Gastrocnemius medialis (tissue), 4 donors: Measurements from ENCODE around the gene REX1BD.

Experiments used
- POLR2A ChIP-seq, 2 donors: fragments of 450-650 bp; IDR thresholded peaks; one replicate each; pipeline ENCODE4 v1.6.1; 2017; ENCODE audit warnings: antibody characterized with exemption in 2 of 2, mild to moderate bottlenecking in 2 of 2, moderate library complexity in 2 of 2
- TF ChIP-seq, protein P1 (sequence below), 5 experiments: fragments of 450-650 bp in 3 of 5; fragments of 200-600 bp in 2 of 5; sonication (generic) in 2 of 5; IDR thresholded peaks in 4 of 5; conservative IDR thresholded peaks in 1 of 5; 1 replicate in 4 of 5; 2 replicates in 1 of 5; pipeline ENCODE4 v1.5.1; 2016 to 2019; ENCODE audit warnings: antibody characterized with exemption in 5 of 5, mild to moderate bottlenecking in 3 of 5, moderate library complexity in 3 of 5

DNA sequence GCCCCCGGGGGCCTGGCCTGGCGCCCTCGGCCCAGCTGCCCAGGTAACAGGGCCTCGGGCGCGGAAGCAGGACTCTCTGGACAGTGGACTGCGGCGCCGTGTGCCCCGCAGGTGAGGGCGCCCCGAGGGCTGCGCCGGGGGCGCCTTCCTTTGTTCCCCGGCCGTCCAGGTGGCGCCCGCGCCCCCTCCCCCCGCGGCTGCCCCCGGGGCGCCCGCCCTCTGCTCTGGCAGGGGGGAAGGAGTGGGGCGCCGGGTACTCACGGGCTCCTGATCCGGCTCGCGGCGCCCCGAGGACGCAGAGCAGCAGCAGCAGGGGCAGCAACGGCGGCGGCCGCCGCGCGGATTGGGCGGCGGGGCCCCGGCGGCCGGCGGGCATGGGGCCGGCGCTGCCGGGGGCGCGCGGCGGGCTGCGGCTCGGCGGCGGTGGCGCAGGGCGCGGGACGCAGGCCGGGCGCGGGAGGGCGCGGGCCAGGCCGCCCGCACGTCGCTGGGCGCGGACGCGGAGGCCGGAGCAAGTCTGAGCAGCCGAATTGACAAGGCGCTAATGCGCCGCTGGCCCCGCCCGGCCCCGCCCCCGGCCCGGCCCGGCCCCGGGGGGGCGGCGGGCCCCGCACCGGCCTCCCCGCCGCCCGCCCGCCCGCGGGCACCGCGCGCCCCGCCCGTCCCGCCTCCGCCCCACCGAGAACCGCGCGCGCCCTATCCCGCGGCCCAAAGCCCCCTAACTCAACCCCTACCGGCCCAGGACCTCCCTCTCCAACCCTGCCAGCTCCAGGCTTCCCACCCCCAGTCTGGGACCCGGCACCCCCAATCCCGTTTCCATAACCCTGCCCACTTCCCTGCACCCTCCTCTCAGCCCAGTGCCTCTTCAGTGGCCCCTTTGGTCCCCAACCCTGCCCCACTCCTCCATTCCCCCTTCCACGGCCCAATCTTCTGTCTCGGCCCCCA, 18.0 kb downstream of the REX1BD start, which contains the start of gene CRLF1:
- TF ChIP-seq, protein P1, sequence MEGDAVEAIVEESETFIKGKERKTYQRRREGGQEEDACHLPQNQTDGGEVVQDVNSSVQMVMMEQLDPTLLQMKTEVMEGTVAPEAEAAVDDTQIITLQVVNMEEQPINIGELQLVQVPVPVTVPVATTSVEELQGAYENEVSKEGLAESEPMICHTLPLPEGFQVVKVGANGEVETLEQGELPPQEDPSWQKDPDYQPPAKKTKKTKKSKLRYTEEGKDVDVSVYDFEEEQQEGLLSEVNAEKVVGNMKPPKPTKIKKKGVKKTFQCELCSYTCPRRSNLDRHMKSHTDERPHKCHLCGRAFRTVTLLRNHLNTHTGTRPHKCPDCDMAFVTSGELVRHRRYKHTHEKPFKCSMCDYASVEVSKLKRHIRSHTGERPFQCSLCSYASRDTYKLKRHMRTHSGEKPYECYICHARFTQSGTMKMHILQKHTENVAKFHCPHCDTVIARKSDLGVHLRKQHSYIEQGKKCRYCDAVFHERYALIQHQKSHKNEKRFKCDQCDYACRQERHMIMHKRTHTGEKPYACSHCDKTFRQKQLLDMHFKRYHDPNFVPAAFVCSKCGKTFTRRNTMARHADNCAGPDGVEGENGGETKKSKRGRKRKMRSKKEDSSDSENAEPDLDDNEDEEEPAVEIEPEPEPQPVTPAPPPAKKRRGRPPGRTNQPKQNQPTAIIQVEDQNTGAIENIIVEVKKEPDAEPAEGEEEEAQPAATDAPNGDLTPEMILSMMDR (IDR thresholded peaks at IDR 0.05 in 4 of 5, conservative IDR thresholded peaks at IDR 0.05 in 1 of 5) = no peak
- TF ChIP-seq POLR2A (IDR thresholded peaks at IDR 0.05) = no peak
